ENCODE data around the gene ELFN2.

Gene ELFN2

DNA sequence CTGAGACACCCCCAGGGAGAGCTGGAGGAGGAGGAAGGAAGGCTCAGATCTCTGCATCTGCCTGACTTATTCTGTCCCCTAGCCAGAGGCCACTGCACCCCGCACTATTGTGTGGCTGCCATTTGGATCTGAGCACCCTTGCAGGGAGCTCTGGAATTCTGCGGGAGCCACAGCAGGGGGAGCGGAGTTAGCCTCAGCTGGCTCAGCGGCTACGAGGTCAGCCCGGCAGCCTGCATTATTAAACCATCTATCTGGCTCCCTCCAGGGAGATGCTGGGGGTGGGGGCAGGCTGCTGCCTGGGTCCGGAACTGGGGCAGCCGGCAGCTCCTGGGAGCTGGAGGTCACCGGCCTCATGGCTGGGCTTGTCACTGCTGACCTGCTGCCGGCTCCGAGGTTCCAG lies 6.5 kb upstream of the ELFN2 start:
- peaks cover 3% of the 10 kb centered on the region for H3K27me3 ChIP-seq (ENCODE audit: control insufficient read depth, insufficient read depth, low read length)
- no peaks in the 10 kb centered on the region for H3K4me1 ChIP-seq (ENCODE audit: control insufficient read depth, insufficient read depth, low read length)
- H3K4me3 ChIP-seq (ENCODE audit: low read depth, low read length): no peak overlapping the region
- H3K36me3 ChIP-seq (ENCODE audit: control insufficient read depth, insufficient read depth, low read length): no peaks in the 10 kb centered on the region
- H3K9ac ChIP-seq (ENCODE audit: low read depth, low read length): no peak overlapping the region
- H3K9me3 ChIP-seq (ENCODE audit: control insufficient read depth, insufficient read depth, low read length): no peaks in the 10 kb centered on the region

DNA sequence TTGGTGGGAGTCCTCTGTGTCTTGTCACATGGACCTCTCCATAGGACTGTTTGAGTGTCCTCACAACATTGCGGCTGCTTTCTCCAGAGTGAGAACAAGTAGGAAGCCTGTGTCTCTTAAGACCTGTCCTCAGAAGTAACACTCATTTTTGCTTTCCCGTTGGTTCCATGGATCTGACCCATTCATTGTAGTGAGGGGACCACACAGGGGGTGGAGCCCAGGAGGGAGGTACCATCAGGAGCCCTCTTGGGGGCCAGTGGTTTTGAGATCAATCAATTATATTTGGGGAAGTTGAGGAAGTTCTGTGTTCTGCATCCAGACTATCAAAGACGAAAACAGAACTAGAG lies 5.4 kb upstream of the ELFN2 start:
- no peak overlapping the region for H3K9ac ChIP-seq (ENCODE audit: low read depth, low read length)
- peaks cover 14% of the 10 kb centered on the region for H3K27me3 ChIP-seq (ENCODE audit: control insufficient read depth, insufficient read depth, low read length)
- no peak overlapping the region for H3K4me3 ChIP-seq (ENCODE audit: low read depth, low read length)
- H3K9me3 ChIP-seq (ENCODE audit: control insufficient read depth, insufficient read depth, low read length): no peaks in the 10 kb centered on the region
- H3K36me3 ChIP-seq (ENCODE audit: control insufficient read depth, insufficient read depth, low read length): no peaks in the 10 kb centered on the region
- no peaks in the 10 kb centered on the region for H3K4me1 ChIP-seq (ENCODE audit: control insufficient read depth, insufficient read depth, low read length)

DNA sequence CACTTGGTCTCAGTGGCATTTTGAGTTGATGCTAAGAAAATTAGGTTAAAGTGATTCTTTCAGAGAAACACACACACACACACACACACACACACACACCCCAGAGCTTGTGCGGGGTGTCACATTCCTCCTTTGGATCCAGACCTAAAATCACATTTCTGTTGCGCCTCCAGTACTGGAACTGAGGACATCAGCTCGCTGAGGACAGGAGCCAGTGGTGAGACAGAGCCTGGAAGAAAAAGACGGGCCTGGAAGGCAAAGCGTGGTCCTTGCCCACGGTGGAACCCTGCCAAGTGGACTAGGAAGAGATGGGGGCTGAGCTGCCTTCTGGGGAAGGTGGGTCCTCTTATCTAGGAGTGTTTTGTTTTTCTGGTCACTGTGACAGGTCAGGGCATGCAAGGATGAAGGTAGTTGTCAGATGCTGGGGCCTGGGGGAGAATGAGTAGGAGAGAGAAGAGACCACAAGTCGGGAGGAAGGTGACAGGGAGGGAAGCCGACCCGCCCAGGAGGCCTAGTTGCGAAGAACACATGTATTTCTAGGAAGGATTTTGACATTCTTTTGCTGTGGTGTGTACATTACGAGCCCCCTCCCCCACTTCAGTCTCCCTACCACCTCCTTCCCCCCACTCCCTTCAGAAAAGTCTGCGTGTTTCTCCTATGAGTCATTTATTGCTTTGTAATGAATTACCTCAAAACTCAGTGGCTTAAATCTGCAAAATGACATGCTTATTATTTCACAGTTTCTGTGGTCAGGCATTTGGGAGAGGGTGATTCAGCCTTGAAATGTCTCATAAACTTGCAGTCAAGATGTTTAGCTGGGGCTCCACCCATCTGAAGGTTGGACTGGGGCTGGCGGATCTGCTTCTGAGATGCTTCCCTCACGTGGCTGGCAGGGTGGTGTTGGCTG lies 4.8 kb upstream of the ELFN2 start:
- H3K4me3 ChIP-seq (ENCODE audit: low read depth, low read length): no peak overlapping the region
- no peaks in the 10 kb centered on the region for H3K4me1 ChIP-seq (ENCODE audit: control insufficient read depth, insufficient read depth, low read length)
- no peak overlapping the region for H3K9ac ChIP-seq (ENCODE audit: low read depth, low read length)
- peaks cover 18% of the 10 kb centered on the region for H3K27me3 ChIP-seq (ENCODE audit: control insufficient read depth, insufficient read depth, low read length)
- H3K9me3 ChIP-seq (ENCODE audit: control insufficient read depth, insufficient read depth, low read length): no peaks in the 10 kb centered on the region
- no peaks in the 10 kb centered on the region for H3K36me3 ChIP-seq (ENCODE audit: control insufficient read depth, insufficient read depth, low read length)

DNA sequence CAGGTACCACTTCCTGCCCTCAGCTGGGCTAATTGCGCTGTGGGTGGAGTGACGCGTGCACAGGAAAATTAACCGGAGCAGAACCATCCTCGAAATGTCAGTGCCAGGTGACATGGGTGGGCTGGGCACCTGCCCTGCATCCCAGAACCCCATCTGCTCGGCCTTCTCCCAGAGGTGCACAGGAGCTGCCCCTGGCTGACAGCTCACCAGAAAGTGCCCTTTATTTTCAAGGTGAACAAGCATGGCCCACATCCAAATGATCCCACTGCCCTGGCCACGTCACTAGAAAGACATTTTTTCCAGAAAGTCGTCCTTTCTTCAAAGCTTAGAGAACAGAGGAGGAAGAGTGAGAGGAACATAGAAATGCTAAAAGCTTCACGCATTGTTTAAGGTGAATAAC lies 4.1 kb upstream of the ELFN2 start:
- no peaks in the 10 kb centered on the region for H3K4me1 ChIP-seq (ENCODE audit: control insufficient read depth, insufficient read depth, low read length)
- H3K36me3 ChIP-seq (ENCODE audit: control insufficient read depth, insufficient read depth, low read length): no peaks in the 10 kb centered on the region
- H3K4me3 ChIP-seq (ENCODE audit: low read depth, low read length): no peak overlapping the region
- H3K27me3 ChIP-seq (ENCODE audit: control insufficient read depth, insufficient read depth, low read length): peaks cover 25% of the 10 kb centered on the region
- no peak overlapping the region for H3K9ac ChIP-seq (ENCODE audit: low read depth, low read length)
- no peaks in the 10 kb centered on the region for H3K9me3 ChIP-seq (ENCODE audit: control insufficient read depth, insufficient read depth, low read length)

DNA sequence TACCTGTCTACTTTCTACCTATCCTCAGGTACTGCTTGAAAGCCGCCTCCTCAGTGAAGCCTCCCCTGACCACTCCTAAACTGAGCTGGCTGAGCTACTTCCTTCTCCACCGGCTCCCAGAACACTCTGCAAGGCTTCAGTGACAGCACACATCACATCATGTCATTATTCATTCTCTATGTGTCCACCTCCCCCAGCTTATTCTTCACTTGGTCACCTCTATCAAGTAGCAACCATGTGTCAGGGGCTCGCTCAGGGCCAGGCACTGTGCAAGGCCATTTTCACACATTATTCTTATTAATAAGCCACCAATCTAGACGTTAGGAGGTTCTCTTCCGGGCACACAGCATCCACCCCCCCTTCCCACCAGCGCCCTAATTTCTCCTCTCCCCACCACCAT lies 3.7 kb upstream of the ELFN2 start:
- no peaks in the 10 kb centered on the region for H3K36me3 ChIP-seq (ENCODE audit: control insufficient read depth, insufficient read depth, low read length)
- no peak overlapping the region for H3K4me3 ChIP-seq (ENCODE audit: low read depth, low read length)
- peaks cover 2% of the 10 kb centered on the region for H3K4me1 ChIP-seq (ENCODE audit: control insufficient read depth, insufficient read depth, low read length)
- H3K9ac ChIP-seq (ENCODE audit: low read depth, low read length): no peak overlapping the region
- H3K27me3 ChIP-seq (ENCODE audit: control insufficient read depth, insufficient read depth, low read length): peaks cover 29% of the 10 kb centered on the region
- no peaks in the 10 kb centered on the region for H3K9me3 ChIP-seq (ENCODE audit: control insufficient read depth, insufficient read depth, low read length)

DNA sequence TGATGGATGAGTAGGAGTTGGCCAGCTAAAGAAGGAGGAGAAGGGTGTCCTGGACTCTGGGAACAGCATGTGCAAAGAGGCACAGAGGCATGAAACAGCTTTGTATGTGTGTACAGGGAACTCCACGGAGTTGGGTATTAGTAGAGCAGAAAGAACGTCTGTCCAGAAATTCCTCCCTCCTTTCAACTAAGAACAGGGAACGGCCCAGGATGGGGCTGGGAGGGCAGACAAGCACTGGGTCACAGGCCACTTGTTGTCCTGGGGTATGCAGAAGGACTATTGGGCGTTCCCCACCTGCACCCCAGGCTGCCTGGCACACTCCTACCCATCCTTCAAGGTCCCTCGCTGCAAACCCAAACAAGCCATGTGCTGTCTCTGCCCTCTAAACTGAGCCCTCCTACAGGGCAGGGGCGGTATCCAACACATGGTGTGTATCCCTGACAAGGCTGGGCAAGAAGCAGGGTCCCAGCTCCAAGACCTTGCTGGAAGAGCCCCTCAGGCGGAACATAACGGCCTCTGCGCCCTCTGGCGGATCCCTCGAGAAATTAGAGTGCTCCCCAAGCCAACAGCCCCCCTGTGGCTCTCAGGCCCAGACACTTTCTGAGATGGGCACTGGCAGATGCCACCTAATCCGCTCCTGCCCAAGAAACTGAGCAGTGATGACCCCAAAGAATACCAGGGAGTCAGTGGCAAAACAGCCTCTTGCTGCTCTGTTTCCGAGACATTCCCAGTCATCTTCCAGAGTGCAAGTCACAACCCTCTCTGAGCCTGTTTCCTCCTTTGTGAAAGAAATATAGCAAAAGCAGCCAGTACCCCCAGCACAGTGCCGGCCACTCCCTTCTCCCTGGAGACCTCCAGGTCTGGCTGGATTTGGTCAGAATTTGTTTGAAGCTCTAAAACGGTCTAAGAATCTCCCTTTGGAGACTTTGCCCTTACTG lies 1.6 kb upstream of the ELFN2 start:
- Histone ChIP-seq H3K27me3 (ENCODE audit: control insufficient read depth, insufficient read depth, low read length) (peaks cover 46% of the 10 kb centered on the region), H3K9ac (ENCODE audit: low read depth, low read length) (no peak overlapping the region), H3K36me3 (ENCODE audit: control insufficient read depth, insufficient read depth, low read length) (no peaks in the 10 kb centered on the region), H3K9me3 (ENCODE audit: control insufficient read depth, insufficient read depth, low read length) (no peaks in the 10 kb centered on the region), H3K4me1 (ENCODE audit: control insufficient read depth, insufficient read depth, low read length) (peaks cover 2% of the 10 kb centered on the region), H3K4me3 (ENCODE audit: low read depth, low read length) (no peak overlapping the region)

DNA sequence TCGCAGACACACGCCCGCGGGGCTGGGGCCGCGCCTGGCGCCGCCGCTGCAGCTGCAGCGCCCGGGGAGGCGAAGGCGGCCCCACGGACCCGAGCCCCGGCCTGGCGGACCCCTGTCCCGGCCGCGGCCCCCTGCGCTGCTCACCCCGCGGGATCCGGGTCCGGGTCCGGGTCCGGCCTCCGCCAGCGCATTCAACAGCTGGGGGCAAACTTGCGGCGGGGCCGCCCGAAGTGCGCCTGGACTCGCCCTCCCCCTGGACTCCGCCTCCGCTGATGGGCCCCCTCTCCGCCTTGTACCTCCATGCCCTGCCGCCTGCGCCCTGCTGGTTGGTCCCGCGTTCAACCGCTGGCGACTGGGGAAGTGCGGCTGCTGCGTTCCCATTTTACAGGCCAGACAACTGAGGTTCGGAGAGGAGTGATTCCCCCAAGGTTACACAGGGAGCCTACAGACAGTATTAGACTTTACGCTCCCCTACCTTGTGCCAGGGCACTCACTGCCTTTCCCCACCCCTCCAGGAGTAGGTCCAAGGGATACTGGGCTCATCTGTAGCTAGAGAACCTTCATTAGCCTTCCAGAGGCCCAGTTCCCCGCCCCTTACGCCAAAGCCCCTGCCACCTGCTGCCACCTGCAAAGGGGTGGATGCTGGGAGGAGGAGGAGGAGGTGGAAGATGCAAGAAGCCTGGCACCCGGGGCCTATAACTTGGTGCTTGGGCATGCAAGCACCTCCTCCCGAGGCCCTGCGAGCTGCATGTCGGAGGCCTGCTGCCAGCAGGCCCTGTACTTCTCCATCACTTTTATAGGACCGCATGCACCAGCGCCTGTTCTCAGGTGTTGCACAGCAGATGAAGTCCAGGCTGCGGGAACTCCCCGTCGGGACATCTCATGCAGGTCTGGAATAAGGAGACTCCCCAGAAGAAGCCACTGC lies 694 bp upstream of the ELFN2 start:
- Histone ChIP-seq H3K9me3 (ENCODE audit: control insufficient read depth, insufficient read depth, low read length) (no peaks in the 10 kb centered on the region), H3K27me3 (ENCODE audit: control insufficient read depth, insufficient read depth, low read length) (peaks cover 47% of the 10 kb centered on the region), H3K4me1 (ENCODE audit: control insufficient read depth, insufficient read depth, low read length) (peaks cover 2% of the 10 kb centered on the region), H3K9ac (ENCODE audit: low read depth, low read length) (no peak overlapping the region), H3K36me3 (ENCODE audit: control insufficient read depth, insufficient read depth, low read length) (no peaks in the 10 kb centered on the region), H3K4me3 (ENCODE audit: low read depth, low read length) (peak overlapping the region; percentile 46)

DNA sequence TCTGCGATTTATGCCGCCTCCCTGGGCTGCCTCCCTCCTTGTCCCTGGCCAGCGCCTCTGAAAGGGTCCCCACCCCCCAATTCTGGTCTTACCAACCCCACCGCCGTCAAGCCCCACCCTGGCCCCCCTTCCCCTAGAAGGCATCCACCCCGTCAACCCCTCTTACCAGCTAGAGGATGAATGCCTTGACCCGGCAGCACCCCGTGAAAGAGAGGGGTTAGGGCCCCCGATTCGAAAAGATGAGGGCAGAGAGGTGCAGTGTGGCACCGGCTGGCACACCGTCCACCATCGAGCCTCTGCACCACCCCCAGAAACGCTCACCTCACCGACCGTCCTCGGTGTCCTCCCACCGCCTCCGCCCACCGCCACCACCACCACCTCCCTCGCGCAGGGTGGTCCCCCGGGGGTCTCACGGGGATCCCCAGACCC lies 559 bp downstream of the ELFN2 start:
- Histone ChIP-seq H3K9me3 (ENCODE audit: control insufficient read depth, insufficient read depth, low read length) (no peaks in the 10 kb centered on the region), H3K36me3 (ENCODE audit: control insufficient read depth, insufficient read depth, low read length) (no peaks in the 10 kb centered on the region), H3K9ac (ENCODE audit: low read depth, low read length) (no peak overlapping the region), H3K27me3 (ENCODE audit: control insufficient read depth, insufficient read depth, low read length) (peaks cover 47% of the 10 kb centered on the region), H3K4me1 (ENCODE audit: control insufficient read depth, insufficient read depth, low read length) (peaks cover 2% of the 10 kb centered on the region), H3K4me3 (ENCODE audit: low read depth, low read length) (peak overlapping the region; percentile 46)

DNA sequence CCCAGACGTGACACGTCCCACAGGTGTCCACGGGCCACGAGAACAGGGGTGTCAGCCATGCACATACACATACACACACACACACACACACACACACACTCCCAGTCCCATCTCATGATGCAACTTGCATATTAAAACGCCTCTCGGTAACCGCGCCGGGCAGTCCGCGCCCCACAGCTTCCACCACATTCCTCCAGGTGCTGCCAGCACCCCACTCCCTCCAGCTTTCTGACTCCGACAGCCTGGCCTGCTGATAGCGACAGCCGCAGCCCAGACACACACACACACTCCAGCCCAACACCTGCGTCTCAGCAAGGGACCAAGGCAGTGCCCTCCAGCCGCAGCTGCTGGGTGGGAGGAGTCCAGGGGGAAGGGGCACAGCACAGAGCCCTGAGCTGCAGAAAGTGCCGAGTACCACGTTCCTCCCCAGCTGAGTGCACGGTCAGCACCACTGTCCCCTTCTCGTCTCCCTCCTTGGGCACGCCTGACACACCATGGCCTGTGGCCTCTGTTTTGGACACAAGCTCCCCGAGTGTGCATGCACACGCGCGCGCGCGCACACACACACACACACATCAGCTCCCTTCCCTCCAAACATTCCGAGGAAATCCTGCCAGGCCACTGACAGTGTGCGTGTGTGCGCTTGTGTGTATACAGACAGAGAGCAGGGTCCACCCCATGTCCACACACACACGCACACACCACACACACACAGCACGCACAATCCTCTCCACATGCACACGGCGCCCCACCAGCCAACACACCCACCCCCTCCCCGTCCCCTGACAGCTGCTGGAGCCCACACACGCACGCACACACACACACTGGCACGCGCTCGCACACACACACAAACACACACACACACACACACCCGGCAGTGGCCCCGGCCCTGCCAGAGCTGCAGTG lies 1.2 kb downstream of the ELFN2 start:
- H3K9ac ChIP-seq (ENCODE audit: low read depth, low read length): no peak overlapping the region
- H3K9me3 ChIP-seq (ENCODE audit: control insufficient read depth, insufficient read depth, low read length): no peaks in the 10 kb centered on the region
- peak overlapping the region; percentile 46 for H3K4me3 ChIP-seq (ENCODE audit: low read depth, low read length)
- H3K27me3 ChIP-seq (ENCODE audit: control insufficient read depth, insufficient read depth, low read length): peaks cover 50% of the 10 kb centered on the region
- H3K36me3 ChIP-seq (ENCODE audit: control insufficient read depth, insufficient read depth, low read length): no peaks in the 10 kb centered on the region
- H3K4me1 ChIP-seq (ENCODE audit: control insufficient read depth, insufficient read depth, low read length): peaks cover 2% of the 10 kb centered on the region

DNA sequence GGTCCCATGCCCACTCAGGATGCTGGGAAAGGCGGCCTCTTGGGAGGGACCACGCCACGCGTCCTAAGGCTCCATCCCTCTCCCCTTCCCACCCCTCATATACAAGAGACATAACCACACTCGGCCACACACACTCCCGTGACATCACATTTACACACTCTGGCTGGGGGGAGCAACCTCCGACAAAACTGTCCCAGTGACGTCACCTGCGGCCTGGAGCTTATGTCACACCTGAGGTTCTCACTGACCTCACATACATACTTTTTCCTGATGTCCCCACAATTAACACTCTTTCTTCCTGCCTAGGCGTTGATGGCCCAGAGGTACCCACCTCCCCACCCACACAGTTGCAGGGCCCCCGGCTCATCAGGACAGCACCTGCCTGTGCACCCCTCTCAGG lies 1.9 kb downstream of the ELFN2 start:
- Histone ChIP-seq H3K9me3 (ENCODE audit: control insufficient read depth, insufficient read depth, low read length) (no peaks in the 10 kb centered on the region), H3K4me1 (ENCODE audit: control insufficient read depth, insufficient read depth, low read length) (peaks cover 4% of the 10 kb centered on the region), H3K36me3 (ENCODE audit: control insufficient read depth, insufficient read depth, low read length) (no peaks in the 10 kb centered on the region), H3K27me3 (ENCODE audit: control insufficient read depth, insufficient read depth, low read length) (peaks cover 57% of the 10 kb centered on the region), H3K9ac (ENCODE audit: low read depth, low read length) (no peak overlapping the region), H3K4me3 (ENCODE audit: low read depth, low read length) (peak overlapping the region; percentile 46)
